ENCODE data around the gene BLOC1S4.
"Not testable (repeated sequence)": the region's sequence is repeated elsewhere in the genome, so short reads cannot be mapped to it uniquely, and the experiment has no call there.

Gene BLOC1S4

GRCh38 chr4:6753103-6753560 lies 37.2 kb downstream of the BLOC1S4 start:
- H3K27me3 ChIP-seq (ENCODE audit: control insufficient read depth, insufficient read depth, low read length, poor library complexity, severe bottlenecking), result no peaks in the 10 kb centered on the region
- H3K9me3 ChIP-seq (ENCODE audit: control insufficient read depth, low read length), result no peaks in the 10 kb centered on the region
- H3K4me1 ChIP-seq (ENCODE audit: control insufficient read depth, insufficient read depth, low read length), result no peaks in the 10 kb centered on the region
- WGBS, 2 experiments, result 54 to 61% methylated on average over 18 of the region's 18 CpGs
- H3K27ac ChIP-seq (ENCODE audit: insufficient read depth, low read depth, low read length, poor library complexity, severe bottlenecking), result no peak overlapping the region
- H3K36me3 ChIP-seq (ENCODE audit: control insufficient read depth, insufficient read depth, low read length), result no peaks in the 10 kb centered on the region
- no peak overlapping the region for H3K4me3 ChIP-seq (ENCODE audit: insufficient read depth, low read depth, low read length)

- H3K9me3 ChIP-seq (ENCODE audit: control insufficient read depth, low read length), result no peaks in the 10 kb centered on the region
- H3K36me3 ChIP-seq (ENCODE audit: control insufficient read depth, insufficient read depth, low read length), result no peaks in the 10 kb centered on the region
- H3K4me3 ChIP-seq (ENCODE audit: insufficient read depth, low read depth, low read length), result no peak overlapping the region
- 83 to 86% methylated on average over 9 of the region's 9 CpGs for WGBS, 2 experiments
- H3K4me1 ChIP-seq (ENCODE audit: control insufficient read depth, insufficient read depth, low read length), result no peaks in the 10 kb centered on the region
- no peak overlapping the region for H3K27ac ChIP-seq (ENCODE audit: insufficient read depth, low read depth, low read length, poor library complexity, severe bottlenecking)
- H3K27me3 ChIP-seq (ENCODE audit: control insufficient read depth, insufficient read depth, low read length, poor library complexity, severe bottlenecking), result no peaks in the 10 kb centered on the region
Observed at GRCh38 chr4:6753891-6754290, 37.9 kb downstream of the BLOC1S4 start.

GRCh38 chr4:6754481-6755087 lies 38.6 kb downstream of the BLOC1S4 start:
- Histone ChIP-seq H3K4me3 (ENCODE audit: insufficient read depth, low read depth, low read length) (no peak overlapping the region), H3K27ac (ENCODE audit: insufficient read depth, low read depth, low read length, poor library complexity, severe bottlenecking) (no peak overlapping the region), H3K27me3 (ENCODE audit: control insufficient read depth, insufficient read depth, low read length, poor library complexity, severe bottlenecking) (no peaks in the 10 kb centered on the region), H3K4me1 (ENCODE audit: control insufficient read depth, insufficient read depth, low read length) (no peaks in the 10 kb centered on the region), H3K9me3 (ENCODE audit: control insufficient read depth, low read length) (no peaks in the 10 kb centered on the region), H3K36me3 (ENCODE audit: control insufficient read depth, insufficient read depth, low read length) (no peaks in the 10 kb centered on the region)
- 98 to 99% methylated on average over 3 of the region's 3 CpGs for WGBS, 2 experiments

- Histone ChIP-seq H3K36me3 (ENCODE audit: control insufficient read depth, insufficient read depth, low read length) (no peaks in the 10 kb centered on the region), H3K27me3 (ENCODE audit: control insufficient read depth, insufficient read depth, low read length, poor library complexity, severe bottlenecking) (no peaks in the 10 kb centered on the region), H3K4me1 (ENCODE audit: control insufficient read depth, insufficient read depth, low read length) (no peaks in the 10 kb centered on the region), H3K4me3 (ENCODE audit: insufficient read depth, low read depth, low read length) (no peak overlapping the region), H3K27ac (ENCODE audit: insufficient read depth, low read depth, low read length, poor library complexity, severe bottlenecking) (no peak overlapping the region), H3K9me3 (ENCODE audit: control insufficient read depth, low read length) (no peaks in the 10 kb centered on the region)
- 91 to 95% methylated on average over 5 of the region's 5 CpGs for WGBS, 2 experiments
Observed at GRCh38 chr4:6755088-6755753, 39.2 kb downstream of the BLOC1S4 start.

GRCh38 chr4:6756345-6756744 lies 40.4 kb downstream of the BLOC1S4 start:
- H3K27me3 ChIP-seq (ENCODE audit: control insufficient read depth, insufficient read depth, low read length, poor library complexity, severe bottlenecking); H3K36me3 ChIP-seq (ENCODE audit: control insufficient read depth, insufficient read depth, low read length); H3K4me3 ChIP-seq (ENCODE audit: insufficient read depth, low read depth, low read length); H3K27ac ChIP-seq (ENCODE audit: insufficient read depth, low read depth, low read length, poor library complexity, severe bottlenecking); H3K9me3 ChIP-seq (ENCODE audit: control insufficient read depth, low read length); H3K4me1 ChIP-seq (ENCODE audit: control insufficient read depth, insufficient read depth, low read length): not testable (repeated sequence)
- 90 to 100% methylated on average over 1 of the region's 6 CpGs for WGBS, 2 experiments

GRCh38 chr4:6758728-6759127 lies 42.8 kb downstream of the BLOC1S4 start:
- Histone ChIP-seq H3K27ac (ENCODE audit: insufficient read depth, low read depth, low read length, poor library complexity, severe bottlenecking) (no peak overlapping the region), H3K4me3 (ENCODE audit: insufficient read depth, low read depth, low read length) (no peak overlapping the region), H3K27me3 (ENCODE audit: control insufficient read depth, insufficient read depth, low read length, poor library complexity, severe bottlenecking) (no peaks in the 10 kb centered on the region), H3K9me3 (ENCODE audit: control insufficient read depth, low read length) (no peaks in the 10 kb centered on the region), H3K36me3 (ENCODE audit: control insufficient read depth, insufficient read depth, low read length) (no peaks in the 10 kb centered on the region), H3K4me1 (ENCODE audit: control insufficient read depth, insufficient read depth, low read length) (peaks cover 5% of the 10 kb centered on the region)
- WGBS, 2 experiments, result 93 to 94% methylated on average over 4 of the region's 4 CpGs

GRCh38 chr4:6760865-6761264 lies 44.9 kb downstream of the BLOC1S4 start:
- Histone ChIP-seq H3K27ac (ENCODE audit: insufficient read depth, low read depth, low read length, poor library complexity, severe bottlenecking) (no peak overlapping the region), H3K4me3 (ENCODE audit: insufficient read depth, low read depth, low read length) (no peak overlapping the region), H3K4me1 (ENCODE audit: control insufficient read depth, insufficient read depth, low read length) (peaks cover 5% of the 10 kb centered on the region), H3K9me3 (ENCODE audit: control insufficient read depth, low read length) (no peaks in the 10 kb centered on the region), H3K27me3 (ENCODE audit: control insufficient read depth, insufficient read depth, low read length, poor library complexity, severe bottlenecking) (no peaks in the 10 kb centered on the region), H3K36me3 (ENCODE audit: control insufficient read depth, insufficient read depth, low read length) (no peaks in the 10 kb centered on the region)
- WGBS, 2 experiments, result 93 to 95% methylated on average over 9 of the region's 9 CpGs

- 92% methylated on average over 35 of the region's 35 CpGs for WGBS, 2 experiments
- Histone ChIP-seq H3K4me3 (ENCODE audit: insufficient read depth, low read depth, low read length) (no peak overlapping the region), H3K4me1 (ENCODE audit: control insufficient read depth, insufficient read depth, low read length) (peaks cover 5% of the 10 kb centered on the region), H3K36me3 (ENCODE audit: control insufficient read depth, insufficient read depth, low read length) (no peaks in the 10 kb centered on the region), H3K27ac (ENCODE audit: insufficient read depth, low read depth, low read length, poor library complexity, severe bottlenecking) (no peak overlapping the region), H3K9me3 (ENCODE audit: control insufficient read depth, low read length) (no peaks in the 10 kb centered on the region), H3K27me3 (ENCODE audit: control insufficient read depth, insufficient read depth, low read length, poor library complexity, severe bottlenecking) (no peaks in the 10 kb centered on the region)
Observed at GRCh38 chr4:6761649-6762615, 46.0 kb downstream of the BLOC1S4 start.

GRCh38 chr4:6763330-6763851 lies 47.4 kb downstream of the BLOC1S4 start:
- 85 to 87% methylated on average over 16 of the region's 16 CpGs for WGBS, 2 experiments
- H3K4me1 ChIP-seq (ENCODE audit: control insufficient read depth, insufficient read depth, low read length), result peaks cover 5% of the 10 kb centered on the region
- no peak overlapping the region for H3K4me3 ChIP-seq (ENCODE audit: insufficient read depth, low read depth, low read length)
- no peaks in the 10 kb centered on the region for H3K27me3 ChIP-seq (ENCODE audit: control insufficient read depth, insufficient read depth, low read length, poor library complexity, severe bottlenecking)
- H3K27ac ChIP-seq (ENCODE audit: insufficient read depth, low read depth, low read length, poor library complexity, severe bottlenecking), result no peak overlapping the region
- no peaks in the 10 kb centered on the region for H3K9me3 ChIP-seq (ENCODE audit: control insufficient read depth, low read length)
- no peaks in the 10 kb centered on the region for H3K36me3 ChIP-seq (ENCODE audit: control insufficient read depth, insufficient read depth, low read length)

Measured in ectodermal cell (in vitro differentiated cells).